AML-193 (cell line): Measurements from ENCODE around the gene STPG2.
"Not testable (repeated sequence)": the region's sequence is repeated elsewhere in the genome, so short reads cannot be mapped to it uniquely, and the experiment has no call there.

ENCODE experiments used
- DNase-seq, 2 experiments: peaks; one replicate each; lab custom pipeline; 2025; lab: John Stamatoyannopoulos, UW

The STPG2 gene

GRCh38 chr4:97942951-97943350 is 200.3 kb downstream of the STPG2 start:
- DNase-seq, result no peak

DNA sequence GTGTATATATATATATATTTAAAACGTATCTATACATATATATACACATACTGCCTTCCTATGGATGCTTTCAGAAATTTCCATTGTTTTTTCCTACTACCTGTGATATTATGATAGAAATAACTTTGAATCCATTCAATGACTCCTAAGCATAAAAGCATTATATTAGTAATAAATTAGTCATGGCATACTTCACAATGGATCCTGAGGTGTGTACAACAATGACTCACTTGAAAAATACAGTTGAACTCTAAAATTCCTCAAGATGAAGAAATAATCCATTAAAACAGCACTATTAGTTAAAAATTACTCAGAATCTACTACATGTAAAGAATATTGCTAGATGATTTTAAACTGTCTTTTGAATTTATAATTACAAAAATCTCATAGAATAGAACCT is 201.1 kb downstream of the STPG2 start:
- no peak for DNase-seq

DNA sequence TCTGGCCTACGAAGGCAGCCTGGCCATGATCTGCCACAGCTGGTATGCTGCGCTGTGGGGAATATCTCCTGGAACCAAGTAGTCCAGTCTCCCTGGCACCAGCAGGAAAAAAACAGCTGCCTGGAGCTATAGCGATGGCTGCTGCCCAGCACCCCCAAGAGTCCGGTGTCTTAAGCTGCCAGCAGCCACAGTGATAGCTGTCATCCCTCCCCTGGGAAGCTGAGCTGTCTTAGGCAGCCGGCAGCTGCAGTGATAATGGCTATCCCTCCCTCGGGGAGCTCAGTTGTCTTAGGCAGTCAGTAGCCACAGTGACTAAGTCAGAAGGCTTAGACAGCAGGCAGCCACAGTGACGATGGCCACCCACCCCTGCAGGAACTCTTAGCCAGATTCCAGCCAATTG is 205.1 kb downstream of the STPG2 start:
- no peak for DNase-seq

GRCh38 chr4:97924341-97924958 is 218.8 kb downstream of the STPG2 start:
- no peak for DNase-seq

GRCh38 chr4:97923096-97923495 is 220.2 kb downstream of the STPG2 start:
- no peak for DNase-seq

DNA sequence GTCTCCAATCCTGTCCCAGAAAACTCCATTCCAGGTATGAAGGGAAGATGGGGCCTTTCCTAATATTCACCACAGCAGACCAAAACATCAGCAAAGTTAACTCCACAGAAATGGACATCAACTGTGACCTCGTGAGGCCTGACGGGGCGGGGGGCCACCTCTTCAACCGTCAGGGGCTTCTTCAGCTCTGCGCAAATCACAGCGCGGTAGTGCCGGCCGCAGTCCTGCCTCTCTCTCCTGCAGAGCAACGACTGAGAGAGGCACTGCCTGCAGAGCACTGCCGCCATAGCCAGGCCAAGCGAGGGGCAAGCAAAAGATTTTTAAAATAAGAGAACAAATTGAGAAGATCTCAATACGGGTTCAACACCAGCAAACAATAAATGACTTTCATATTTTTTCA is 226.2 kb downstream of the STPG2 start:
- DNase-seq, result no peak

DNA sequence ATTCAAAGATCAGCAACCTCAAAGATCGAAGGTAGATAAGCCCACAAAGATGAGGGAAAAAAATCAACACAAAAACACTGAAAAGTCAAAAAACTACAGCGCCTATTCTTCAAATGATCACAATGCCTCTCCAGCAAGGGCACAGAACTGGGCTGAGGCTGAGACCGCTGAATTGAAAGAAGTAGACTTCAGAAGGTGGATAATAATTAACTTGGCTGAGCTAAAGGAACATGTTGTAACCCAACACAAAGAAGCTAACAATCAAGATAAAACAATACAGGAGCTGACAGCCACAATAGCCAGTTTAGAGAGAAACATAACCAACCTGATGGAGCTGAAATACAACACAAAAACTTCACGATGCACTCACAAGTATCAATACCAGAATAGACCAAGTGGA is 231.1 kb downstream of the STPG2 start:
- DNase-seq, result no peak

- DNase-seq, result no peak
These were observed 231.9 kb downstream of the STPG2 start for GRCh38 chr4:97911236-97911906.

DNA sequence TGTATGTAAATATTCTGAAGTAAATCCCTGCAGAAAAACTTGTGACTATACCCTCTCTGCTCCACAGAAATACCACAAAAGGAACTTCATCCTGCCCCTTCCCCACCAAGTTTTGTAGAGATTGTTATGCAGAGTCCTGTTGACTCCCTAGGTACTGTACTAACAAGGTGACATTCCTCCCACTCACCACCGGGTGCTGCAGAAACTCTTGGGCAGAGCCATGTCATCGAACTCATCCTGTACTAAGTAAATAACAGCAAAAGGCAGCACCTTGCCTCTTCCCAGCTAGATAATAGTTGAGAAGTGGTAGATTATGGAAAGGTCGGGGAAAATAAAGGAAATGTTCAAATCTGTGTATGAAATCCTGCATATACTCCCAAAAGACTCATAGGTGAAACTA is 233.3 kb downstream of the STPG2 start:
- peak in 1 of 2 experiments; percentile 1 for DNase-seq

DNA sequence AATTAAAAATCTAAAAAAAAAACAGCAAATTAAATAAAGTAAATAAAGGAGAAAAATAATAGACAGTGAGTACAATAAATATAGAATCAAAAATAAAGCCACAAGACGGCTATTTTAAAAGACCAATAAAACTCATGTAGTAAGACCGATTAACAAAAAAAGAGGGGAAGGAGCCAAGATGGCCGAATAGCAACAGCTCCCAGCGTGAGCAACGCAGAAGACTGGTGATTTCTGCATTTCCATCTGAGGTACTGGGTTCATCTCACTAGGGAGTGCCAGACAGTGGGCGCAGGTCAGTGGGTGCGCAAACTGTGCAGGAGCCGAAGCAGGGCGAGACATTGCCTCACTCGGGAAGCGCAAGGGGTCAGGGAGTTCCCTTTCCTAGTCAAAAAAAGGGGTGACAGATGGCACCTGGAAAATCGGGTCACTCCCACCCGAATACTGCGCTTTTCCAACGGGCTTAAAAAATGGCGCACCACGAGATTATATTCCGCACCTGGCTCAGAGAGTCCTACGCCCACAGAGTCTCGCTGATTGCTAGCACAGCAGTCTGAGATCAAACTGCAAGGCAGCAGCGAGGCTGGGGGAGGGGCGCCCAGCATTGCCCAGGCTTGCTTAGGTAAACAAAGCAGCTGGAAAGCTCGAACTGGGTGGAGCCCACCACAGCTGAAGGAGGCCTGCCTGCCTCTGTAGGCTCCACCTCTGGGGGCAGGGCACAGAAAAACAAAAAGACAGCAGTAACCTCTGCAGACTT is 239.7 kb downstream of the STPG2 start:
- DNase-seq, result not testable (repeated sequence)

- no peak for DNase-seq
These were observed 243.0 kb downstream of the STPG2 start for GRCh38 chr4:97900229-97900628.

GRCh38 chr4:97892592-97893266 is 250.5 kb downstream of the STPG2 start:
- DNase-seq, result no peak

DNA sequence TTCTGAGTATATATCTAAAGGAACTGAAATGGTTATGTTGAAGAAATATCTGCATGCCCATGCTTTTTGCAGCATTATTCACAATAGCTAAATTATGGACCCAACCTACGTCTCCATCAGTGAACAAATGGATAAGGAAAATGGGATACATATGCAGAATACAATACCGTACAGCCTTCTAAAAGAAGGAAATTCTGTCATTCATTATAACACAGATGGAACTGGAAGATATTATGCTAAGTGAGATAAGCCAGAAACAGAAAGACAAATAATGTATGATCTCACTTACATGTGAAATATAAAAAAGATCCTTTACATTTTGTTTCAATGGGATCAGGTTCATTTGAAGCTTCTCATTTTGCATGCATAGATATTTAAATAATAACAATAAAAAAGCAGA is 263.3 kb downstream of the STPG2 start:
- no peak for DNase-seq

DNA sequence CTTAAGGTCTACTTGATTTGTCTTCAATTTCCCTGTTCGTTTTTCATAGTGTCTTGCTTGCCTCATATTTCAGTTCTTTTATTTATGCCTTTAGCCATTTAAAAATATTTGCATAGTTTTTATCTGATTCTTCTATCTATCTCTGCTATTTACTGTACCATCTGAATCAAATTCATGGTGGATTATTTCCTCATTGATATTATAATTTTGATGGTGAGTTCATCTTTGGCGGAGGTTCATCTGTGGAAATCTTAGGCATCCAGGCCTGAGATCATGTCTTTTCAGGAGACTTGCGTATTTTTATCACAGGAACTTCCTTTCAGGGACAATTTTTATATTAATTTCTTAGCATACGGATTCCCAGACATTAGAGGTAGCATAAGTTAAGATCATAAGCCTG is 275.2 kb downstream of the STPG2 start:
- DNase-seq, result no peak

DNA sequence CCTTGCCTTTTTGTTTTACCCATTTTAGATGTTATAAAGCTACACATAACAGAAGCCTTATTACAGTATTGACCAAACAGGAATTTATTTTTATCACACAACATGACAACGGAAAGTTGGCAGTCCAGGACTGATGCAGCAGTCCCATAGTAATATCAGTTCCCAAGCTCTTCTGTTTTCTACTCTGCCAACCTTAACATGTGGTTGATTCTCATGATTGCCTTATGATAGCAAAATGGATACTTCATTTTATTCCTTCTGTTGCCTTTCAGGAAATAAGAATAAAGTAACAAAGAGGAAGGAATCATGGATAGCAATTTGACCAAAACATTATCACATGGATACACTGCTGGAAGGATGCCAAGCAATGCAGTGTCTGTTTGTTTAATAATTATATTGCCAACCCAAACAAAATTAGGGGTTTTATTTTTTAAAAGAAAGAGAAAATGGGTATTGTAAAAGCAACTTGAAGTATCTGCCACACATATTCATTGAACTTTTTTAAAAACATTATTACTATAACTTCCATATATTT is 275.7 kb downstream of the STPG2 start:
- DNase-seq, result no peak

GRCh38 chr4:97866821-97867556 is 276.3 kb downstream of the STPG2 start:
- DNase-seq, result no peak

DNA sequence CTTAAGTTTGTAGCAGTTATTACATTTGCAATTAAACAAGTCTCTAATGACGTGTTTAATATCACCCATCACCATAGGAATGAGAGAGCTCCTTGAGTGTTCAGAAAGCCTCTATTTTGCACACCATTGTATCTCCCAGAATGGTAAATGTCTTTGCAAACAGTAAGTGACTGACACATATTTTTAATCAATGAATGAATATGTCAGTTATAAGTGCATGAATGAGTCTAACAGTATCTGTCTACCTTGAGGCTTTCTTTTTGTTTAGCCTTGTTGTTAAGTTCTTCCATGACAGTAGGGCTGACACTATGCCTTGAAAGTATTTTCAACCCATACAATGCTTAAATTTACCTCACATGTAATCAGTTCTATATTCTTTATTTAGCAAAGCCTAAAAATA is 292.2 kb downstream of the STPG2 start:
- DNase-seq, result no peak

GRCh38 chr4:97845758-97846157 is 297.5 kb downstream of the STPG2 start:
- no peak for DNase-seq

- DNase-seq, result no peak
These were observed 301.8 kb downstream of the STPG2 start for GRCh38 chr4:97841512-97841911.

DNA sequence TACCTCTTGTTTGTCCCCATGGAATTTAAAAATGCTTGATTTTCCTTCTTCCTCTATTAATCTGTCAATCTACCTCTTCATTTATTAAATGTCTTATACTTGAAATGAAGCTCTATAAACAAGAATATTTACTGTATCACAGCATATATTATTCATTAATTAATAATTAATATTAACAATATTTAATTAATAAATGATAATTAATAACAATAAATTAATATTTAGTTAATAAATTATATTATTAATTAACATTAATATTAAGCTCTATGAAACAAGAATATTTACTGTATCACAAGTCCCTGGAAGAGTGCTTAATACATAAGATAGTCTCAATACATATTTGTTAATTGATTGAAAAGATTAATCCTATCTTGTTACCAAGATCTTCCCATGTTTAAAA is 306.6 kb downstream of the STPG2 start:
- DNase-seq, result no peak

GRCh38 chr4:97828646-97829045 is 314.6 kb downstream of the STPG2 start:
- DNase-seq, result no peak

GRCh38 chr4:97819294-97819693 is 324.0 kb downstream of the STPG2 start:
- DNase-seq, result no peak
